WTC11 (cell line): ENCODE results near the gene SLC29A4. TPM values are rescaled to one million over a fixed set of nuclear protein-coding genes. Genes with fewer than 3 reads are reported as not detected.

Experiments used
- ATAC-seq: fragments of 200-7000 bp; cut with Tn5 transposase; 2 replicates; pipeline ENCODE4 v1.10.0; 2021; ENCODE audit warnings: mild to moderate bottlenecking, moderate library complexity
- CTCF ChIA-PET: fragments of 300-600 bp; sonication (Branson Sonifier 250); formaldehyde crosslinking; loops from one replicate; lab custom pipeline; 2021; ENCODE audit warnings: antibody characterized with exemption; lab: Charles Lee
- POLR2A ChIA-PET: fragments of 350-600 bp; sonication (Branson Sonifier 250); formaldehyde crosslinking; loops from one replicate; lab custom pipeline; 2021; ENCODE audit warnings: antibody characterized with exemption; lab: Charles Lee
- DNase-seq: peaks from one replicate; pipeline ENCODE4 v3.0.0; 2021; ENCODE audit warnings: low spot score
- H3K27ac Mint-ChIP-seq: 2 replicates; pipeline ENCODE4 v1.8.0; 2021; ENCODE audit warnings: mixed read lengths
- H3K27me3 Mint-ChIP-seq: 2 replicates; pipeline ENCODE4 v1.8.0; 2021; ENCODE audit warnings: low read depth, mild to moderate bottlenecking, moderate library complexity, mixed read lengths
- H3K36me3 Mint-ChIP-seq: 2 replicates; pipeline ENCODE4 v1.8.0; 2021; ENCODE audit warnings: mixed read lengths
- H3K4me1 Mint-ChIP-seq: 2 replicates; pipeline ENCODE4 v1.8.0; 2022; ENCODE audit warnings: mixed read lengths
- H3K4me3 Mint-ChIP-seq: 2 replicates; pipeline ENCODE4 v1.8.0; 2021; ENCODE audit warnings: mild to moderate bottlenecking, moderate library complexity, mixed read lengths
- H3K9me3 Mint-ChIP-seq: 2 replicates; pipeline ENCODE4 v1.8.0; 2021; ENCODE audit warnings: mixed read lengths
- ATF2 ChIP-seq: sonication (generic); formaldehyde crosslinking; IDR thresholded peaks from 2 replicates; pipeline ENCODE4 v1.8.1; 2022; ENCODE audit warnings: low read depth, missing genetic modification reagents, borderline replicate concordance
- CREM ChIP-seq: sonication (generic); formaldehyde crosslinking; IDR thresholded peaks from 2 replicates; pipeline ENCODE4 v1.8.1; 2022; ENCODE audit warnings: mild to moderate bottlenecking, missing genetic modification reagents, moderate library complexity
- CTCF ChIP-seq: fragments of 200-600 bp; IDR thresholded peaks from 2 replicates; pipeline ENCODE4 v1.8.0; 2022; ENCODE audit warnings: antibody characterized with exemption
- ESRRA ChIP-seq: sonication (generic); formaldehyde crosslinking; IDR thresholded peaks from 2 replicates; pipeline ENCODE4 v1.8.1; 2022; ENCODE audit warnings: mild to moderate bottlenecking, missing genetic modification reagents, borderline replicate concordance
- HMGA2 ChIP-seq: fragments of 250-450 bp; sonication (Bioruptor Pico); IDR thresholded peaks from 2 replicates; pipeline ENCODE4 v1.4.0; 2021; ENCODE audit warnings: mild to moderate bottlenecking, moderate library complexity
- OVOL2 ChIP-seq: fragments of 250-450 bp; sonication (Bioruptor Pico); IDR thresholded peaks from 2 replicates; pipeline ENCODE4 v1.9.0; 2021; ENCODE audit warnings: mild to moderate bottlenecking, borderline replicate concordance
- STAT6 ChIP-seq: sonication (generic); formaldehyde crosslinking; conservative IDR thresholded peaks from 2 replicates; pipeline ENCODE4 v1.8.1; 2023; ENCODE audit warnings: mild to moderate bottlenecking, low read depth, missing genetic modification reagents, moderate library complexity
- USF1 ChIP-seq: sonication (generic); formaldehyde crosslinking; IDR thresholded peaks from 2 replicates; pipeline ENCODE4 v1.8.0; 2022; ENCODE audit warnings: mild to moderate bottlenecking, missing genetic modification reagents
- ZMAT4 ChIP-seq: fragments of 250-450 bp; sonication (Bioruptor Pico); IDR thresholded peaks from 2 replicates; pipeline ENCODE4 v1.9.0; 2021; ENCODE audit warnings: mild to moderate bottlenecking
- total RNA-seq: library from RNA; stranded (reverse); gene quantifications from 3 replicates; pipeline ENCODE4 v1.2.3, GENCODE V29; 2021

The SLC29A4 gene
- total RNA-seq, 1 experiment from 2014 or later = 14.4 TPM

GRCh38 chr7:5350174-5350463, 67.4 kb downstream of the SLC29A4 start:
- no peak overlapping the region; the same call in 1 of the 2 replicates for H3K4me3 Mint-ChIP-seq

More at GRCh38 chr7:5350174-5350463, 67.4 kb downstream of the SLC29A4 start:
- DNase-seq = no peak
- peaks cover 39% of the 10 kb centered on the region for H3K4me1 Mint-ChIP-seq
- H3K27ac Mint-ChIP-seq = no peak overlapping the region
- H3K9me3 Mint-ChIP-seq = no peaks in the 10 kb centered on the region
- ChIA-PET CTCF (interaction anchor here (0.7 to 2.5 kb wide), 5 partner anchors 16 to 477 kb away, joined by 3 to 8 read pairs (median 5); no protein-coding TSS in a partner anchor), POLR2A (interaction anchor here (0.7 kb wide), 1 partner anchor 110 kb away, joined by 3 read pairs; no protein-coding TSS in a partner anchor)
- no peak for ATAC-seq
- H3K36me3 Mint-ChIP-seq = peaks cover under 1% of the 10 kb centered on the region
- TF ChIP-seq ZMAT4 (CRISPR knock-in tag) (no peak), OVOL2 (no peak), ESRRA (CRISPR knock-in tag) (no peak), HMGA2 (no peak), STAT6 (CRISPR knock-in tag) (no peak), ATF2 (CRISPR knock-in tag) (no peak), USF1 (CRISPR knock-in tag) (no peak), CREM (CRISPR knock-in tag) (no peak), CTCF (no peak)
- peaks cover 54% of the 10 kb centered on the region for H3K27me3 Mint-ChIP-seq
